GM19455 (cell line): ENCODE data around the gene POLQ.
A peak's percentile ranks its signal among the peaks of the same experiment; 100 is the strongest.
"Not testable (repeated sequence)": the region's sequence is repeated elsewhere in the genome, so short reads cannot be mapped to it uniquely, and the experiment has no call there.

Experiments used
- ATAC-seq: cut with Tn5 transposase; IDR thresholded peaks from one replicate; pipeline ENCODE4 v1.9.1; 2021; ENCODE audit not compliant: unreplicated experiment

Gene POLQ

GRCh38 chr3:121514496-121514895 is 31.3 kb downstream of the POLQ start:
- ATAC-seq, result no peak

- ATAC-seq, result no peak
Observed at GRCh38 chr3:121508389-121508788, 37.4 kb downstream of the POLQ start.

- ATAC-seq, result no peak
Observed at GRCh38 chr3:121505256-121505655, 40.5 kb downstream of the POLQ start.

GRCh38 chr3:121504618-121505017 is 41.2 kb downstream of the POLQ start:
- ATAC-seq, result no peak

GRCh38 chr3:121496786-121497185 is 49.0 kb downstream of the POLQ start:
- no peak for ATAC-seq

GRCh38 chr3:121493431-121493830 is 52.4 kb downstream of the POLQ start:
- no peak for ATAC-seq

- ATAC-seq, result no peak
Observed at GRCh38 chr3:121491683-121492320, 54.0 kb downstream of the POLQ start.

GRCh38 chr3:121490161-121490560 is 55.6 kb downstream of the POLQ start:
- no peak for ATAC-seq

GRCh38 chr3:121488628-121489027 is 57.2 kb downstream of the POLQ start:
- no peak for ATAC-seq

- ATAC-seq, result no peak
Observed at GRCh38 chr3:121483290-121483689, 62.5 kb downstream of the POLQ start.

- no peak for ATAC-seq
Observed at GRCh38 chr3:121482660-121483059, 63.1 kb downstream of the POLQ start.

GRCh38 chr3:121481106-121481880 is 64.5 kb downstream of the POLQ start:
- no peak for ATAC-seq

- no peak for ATAC-seq
Observed at GRCh38 chr3:121477589-121477988, 68.2 kb downstream of the POLQ start.

- no peak for ATAC-seq
Observed at GRCh38 chr3:121473001-121473400, 72.8 kb downstream of the POLQ start.

- ATAC-seq, result no peak
Observed at GRCh38 chr3:121467085-121467484, 78.7 kb downstream of the POLQ start.

- no peak for ATAC-seq
Observed at GRCh38 chr3:121463745-121464144, 82.0 kb downstream of the POLQ start.

- no peak for ATAC-seq
Observed at GRCh38 chr3:121462565-121462964, 83.2 kb downstream of the POLQ start.

- not testable (repeated sequence) for ATAC-seq
Observed at GRCh38 chr3:121451752-121452151, 94.0 kb downstream of the POLQ start.

- ATAC-seq, result no peak
Observed at GRCh38 chr3:121443456-121443855, 102.3 kb downstream of the POLQ start.

- no peak for ATAC-seq
Observed at GRCh38 chr3:121436641-121437040, 109.1 kb downstream of the POLQ start.

- no peak for ATAC-seq
Observed at GRCh38 chr3:121436074-121436473, 109.7 kb downstream of the POLQ start.

GRCh38 chr3:121431726-121432517 is 113.9 kb downstream of the POLQ start:
- peak; percentile 87 for ATAC-seq
